Measurements from ENCODE around the gene COL18A1.
A peak's percentile ranks its signal among the peaks of the same experiment; 100 is the strongest.
"Not testable (repeated sequence)": the region's sequence is repeated elsewhere in the genome, so short reads cannot be mapped to it uniquely, and the experiment has no call there.

Gene COL18A1

DNA sequence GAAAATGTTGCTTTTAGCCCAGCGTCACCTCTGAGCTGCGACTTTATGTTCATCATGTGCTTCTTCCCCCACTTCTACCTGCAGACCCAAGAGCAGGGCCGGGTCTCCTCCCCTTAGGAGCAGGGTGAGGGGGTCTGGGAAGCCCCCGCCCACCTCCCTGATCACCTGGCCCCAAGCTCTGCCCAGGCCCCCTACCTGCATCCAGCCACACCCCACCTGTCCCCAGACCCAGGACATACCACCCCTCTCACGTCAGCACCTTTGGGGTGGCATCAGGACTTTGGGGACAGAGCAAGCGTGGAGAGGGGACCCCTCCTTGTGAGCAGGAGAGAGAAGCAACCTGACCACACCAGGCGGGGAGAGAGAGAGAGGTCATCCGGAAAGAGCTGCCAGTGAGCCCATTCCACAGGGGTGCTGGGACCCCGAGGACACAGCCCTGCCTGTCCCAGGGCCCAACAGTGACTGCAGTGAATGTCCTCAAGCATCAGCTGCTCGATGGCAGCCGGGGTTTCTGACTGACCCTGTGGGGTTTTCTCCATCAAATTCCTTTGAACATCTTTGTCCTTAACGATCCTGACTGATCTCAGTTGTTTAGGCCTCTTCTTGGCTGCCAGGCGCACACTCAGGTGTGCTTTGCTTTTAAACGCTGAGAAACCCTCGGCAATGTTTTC lies 42.8 kb upstream of the COL18A1 start:
- Histone ChIP-seq H3K36me3 (ENCODE audit: insufficient read depth, low read length) (no peaks in the 10 kb centered on the region), H3K9ac (ENCODE audit: low read depth, low read length) (no peak overlapping the region), H3K9me3 (ENCODE audit: insufficient read depth, low read depth, low read length) (no peaks in the 10 kb centered on the region), H3K4me1 (ENCODE audit: insufficient read depth, low read length) (peaks cover 20% of the 10 kb centered on the region), H3K27me3 (ENCODE audit: insufficient read depth, low read length) (no peaks in the 10 kb centered on the region), H3K27ac (ENCODE audit: low read depth, low read length) (no peak overlapping the region), H3K4me3 (ENCODE audit: low read length) (no peak overlapping the region)
- 83% methylated on average over 14 of the region's 15 CpGs for WGBS

DNA sequence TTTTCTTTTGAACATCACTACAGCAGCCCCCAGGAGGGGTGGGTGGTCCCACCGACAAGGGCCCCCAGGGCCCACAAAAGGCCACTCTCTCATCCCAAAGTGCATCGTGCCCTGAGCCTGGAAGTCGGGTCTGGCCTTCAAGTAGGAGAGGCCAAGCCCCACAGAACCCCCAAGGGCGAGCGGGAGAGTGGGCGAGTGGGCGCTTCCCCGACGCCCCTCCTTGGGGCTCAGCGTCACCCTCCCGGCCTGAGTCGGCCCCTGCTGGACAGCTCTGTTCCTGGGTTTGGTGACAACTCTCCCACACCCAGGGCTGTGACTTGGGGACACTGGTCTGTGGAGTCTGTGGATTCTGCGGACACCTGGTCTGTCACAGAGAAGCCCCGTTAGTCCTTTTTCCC lies 42.2 kb upstream of the COL18A1 start:
- Histone ChIP-seq H3K9me3 (ENCODE audit: insufficient read depth, low read depth, low read length) (no peaks in the 10 kb centered on the region), H3K36me3 (ENCODE audit: insufficient read depth, low read length) (no peaks in the 10 kb centered on the region), H3K4me3 (ENCODE audit: low read length) (no peak overlapping the region), H3K4me1 (ENCODE audit: insufficient read depth, low read length) (peaks cover 20% of the 10 kb centered on the region), H3K27me3 (ENCODE audit: insufficient read depth, low read length) (no peaks in the 10 kb centered on the region), H3K27ac (ENCODE audit: low read depth, low read length) (no peak overlapping the region), H3K9ac (ENCODE audit: low read depth, low read length) (no peak overlapping the region)
- 91% methylated on average over 14 of the region's 14 CpGs for WGBS

DNA sequence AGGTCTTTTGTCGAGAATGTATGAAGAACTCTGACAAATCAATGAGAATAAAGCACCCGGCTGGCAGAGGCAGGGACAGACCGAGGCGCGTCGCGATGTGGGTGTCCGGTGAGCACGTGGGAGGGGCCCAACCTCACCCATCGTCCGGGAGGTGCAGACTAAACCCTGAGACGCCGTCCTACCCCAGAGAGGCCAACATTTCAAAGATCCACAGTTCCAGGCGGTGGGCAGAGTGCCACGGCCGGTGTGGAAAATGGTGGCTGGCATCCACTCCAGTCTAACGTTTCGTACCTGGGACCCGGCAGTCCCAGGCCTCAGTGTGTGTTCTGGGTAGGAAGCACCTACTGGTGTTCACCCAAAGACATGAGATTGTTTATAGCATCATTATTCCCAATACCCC lies 41.7 kb upstream of the COL18A1 start:
- not testable (repeated sequence) for H3K36me3 ChIP-seq (ENCODE audit: insufficient read depth, low read length); H3K27ac ChIP-seq (ENCODE audit: low read depth, low read length); H3K4me3 ChIP-seq (ENCODE audit: low read length); H3K27me3 ChIP-seq (ENCODE audit: insufficient read depth, low read length); H3K9ac ChIP-seq (ENCODE audit: low read depth, low read length); H3K9me3 ChIP-seq (ENCODE audit: insufficient read depth, low read depth, low read length)
- H3K4me1 ChIP-seq (ENCODE audit: insufficient read depth, low read length), result peaks cover 20% of the 10 kb centered on the region
- 96% methylated on average over 19 of the region's 19 CpGs for WGBS

DNA sequence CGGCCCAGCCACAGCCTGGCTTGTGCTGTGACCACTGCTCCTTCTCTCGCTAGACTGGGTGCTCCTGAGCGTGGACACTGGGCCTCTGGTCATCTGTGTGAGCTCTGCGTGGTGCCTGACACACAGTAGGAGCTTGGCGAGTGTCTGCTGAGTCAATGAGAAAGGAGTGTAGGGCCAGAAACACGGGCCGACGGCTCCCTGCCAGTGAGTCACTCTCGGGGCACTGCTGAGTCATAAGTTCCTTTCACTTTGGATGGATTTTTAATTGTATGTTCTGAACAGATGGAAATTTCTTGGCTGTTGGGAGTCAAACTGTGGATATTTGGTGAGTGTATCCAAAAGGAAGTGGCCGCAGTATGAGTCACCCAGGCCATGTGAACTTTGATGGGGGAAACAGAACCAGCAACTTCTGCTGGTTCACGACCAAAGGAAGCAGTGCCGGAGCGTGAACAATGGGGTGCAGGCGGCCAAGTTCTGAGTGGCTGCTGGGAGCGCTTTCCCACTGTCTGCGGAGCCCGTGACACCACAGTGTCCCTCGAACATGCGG lies 41.0 kb upstream of the COL18A1 start:
- no peaks in the 10 kb centered on the region for H3K36me3 ChIP-seq (ENCODE audit: insufficient read depth, low read length)
- 72% methylated on average over 19 of the region's 19 CpGs for WGBS
- H3K9me3 ChIP-seq (ENCODE audit: insufficient read depth, low read depth, low read length), result no peaks in the 10 kb centered on the region
- H3K9ac ChIP-seq (ENCODE audit: low read depth, low read length), result peak overlapping the region; percentile 20; the same call in 1 of the 2 replicates
- peaks cover 20% of the 10 kb centered on the region for H3K4me1 ChIP-seq (ENCODE audit: insufficient read depth, low read length)
- peak overlapping the region; percentile 59 for H3K27ac ChIP-seq (ENCODE audit: low read depth, low read length)
- no peaks in the 10 kb centered on the region for H3K27me3 ChIP-seq (ENCODE audit: insufficient read depth, low read length)
- no peak overlapping the region for H3K4me3 ChIP-seq (ENCODE audit: low read length)

DNA sequence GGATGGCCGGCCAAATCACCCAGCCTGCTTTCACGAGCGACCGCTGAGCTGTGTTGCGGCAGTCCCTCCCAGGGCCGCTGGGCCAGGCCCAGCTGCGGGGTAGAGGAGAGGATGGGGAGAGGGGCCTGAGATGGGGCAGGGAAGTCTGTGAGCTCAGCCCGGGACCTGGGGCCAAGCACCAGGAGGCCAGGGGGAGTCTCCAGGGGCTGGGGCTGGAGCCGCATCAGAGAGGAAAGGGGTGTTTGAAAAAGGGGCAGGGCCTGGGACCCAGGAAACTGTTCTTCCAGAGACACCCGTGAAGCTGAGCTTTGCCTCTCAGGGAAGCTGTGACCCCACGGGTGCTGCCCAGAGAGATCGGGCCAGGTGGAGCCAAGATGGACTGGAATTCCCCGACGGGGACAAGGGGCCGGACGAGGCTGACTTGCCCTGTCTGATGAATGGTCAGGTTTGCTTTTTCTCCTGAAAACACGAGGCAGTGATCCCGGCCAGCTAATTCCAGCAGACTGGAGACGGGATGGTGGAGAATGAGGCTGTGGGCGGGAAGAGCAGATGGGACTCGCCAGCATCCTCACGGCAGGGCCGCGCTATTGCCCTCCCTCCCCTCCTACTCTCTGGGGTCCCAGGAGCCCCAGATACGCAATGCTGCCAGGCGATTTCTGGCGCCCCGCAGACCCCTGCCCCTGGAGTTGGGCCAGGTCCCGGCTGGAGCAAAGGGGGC lies 40.3 kb upstream of the COL18A1 start:
- H3K9ac ChIP-seq (ENCODE audit: low read depth, low read length), result peak overlapping the region; percentile 20; the same call in 1 of the 2 replicates
- WGBS, result 80% methylated on average over 29 of the region's 29 CpGs
- H3K27me3 ChIP-seq (ENCODE audit: insufficient read depth, low read length), result no peaks in the 10 kb centered on the region
- H3K4me3 ChIP-seq (ENCODE audit: low read length), result no peak overlapping the region
- peaks cover 20% of the 10 kb centered on the region for H3K4me1 ChIP-seq (ENCODE audit: insufficient read depth, low read length)
- H3K36me3 ChIP-seq (ENCODE audit: insufficient read depth, low read length), result no peaks in the 10 kb centered on the region
- H3K27ac ChIP-seq (ENCODE audit: low read depth, low read length), result peak overlapping the region; percentile 59
- no peaks in the 10 kb centered on the region for H3K9me3 ChIP-seq (ENCODE audit: insufficient read depth, low read depth, low read length)

DNA sequence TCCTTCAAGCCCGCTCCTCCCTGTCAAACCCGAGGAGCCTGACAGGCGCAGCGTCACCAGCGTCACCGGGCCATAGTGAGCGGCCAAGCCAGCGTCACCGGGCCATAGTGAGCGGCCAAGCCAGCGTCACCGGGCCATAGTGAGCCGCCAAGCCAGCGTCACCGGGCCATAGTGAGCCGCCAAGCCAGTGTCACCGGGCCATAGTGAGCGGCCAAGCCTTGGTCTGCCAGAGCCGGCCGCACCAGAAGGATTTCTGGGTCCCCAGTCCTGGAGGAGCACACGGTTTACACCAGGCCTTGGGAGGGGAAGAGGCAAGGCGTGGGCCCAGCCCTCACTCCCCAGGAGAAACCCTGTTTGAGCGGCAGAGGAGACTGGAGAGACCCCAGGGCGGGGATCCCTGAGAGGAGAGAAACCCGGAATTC lies 39.8 kb upstream of the COL18A1 start:
- no peak overlapping the region for H3K4me3 ChIP-seq (ENCODE audit: low read length)
- peaks cover 20% of the 10 kb centered on the region for H3K4me1 ChIP-seq (ENCODE audit: insufficient read depth, low read length)
- 86% methylated on average over 25 of the region's 25 CpGs for WGBS
- H3K9me3 ChIP-seq (ENCODE audit: insufficient read depth, low read depth, low read length), result no peaks in the 10 kb centered on the region
- H3K27me3 ChIP-seq (ENCODE audit: insufficient read depth, low read length), result no peaks in the 10 kb centered on the region
- H3K9ac ChIP-seq (ENCODE audit: low read depth, low read length), result no peak overlapping the region
- peak overlapping the region; percentile 63 for H3K27ac ChIP-seq (ENCODE audit: low read depth, low read length)
- H3K36me3 ChIP-seq (ENCODE audit: insufficient read depth, low read length), result no peaks in the 10 kb centered on the region

DNA sequence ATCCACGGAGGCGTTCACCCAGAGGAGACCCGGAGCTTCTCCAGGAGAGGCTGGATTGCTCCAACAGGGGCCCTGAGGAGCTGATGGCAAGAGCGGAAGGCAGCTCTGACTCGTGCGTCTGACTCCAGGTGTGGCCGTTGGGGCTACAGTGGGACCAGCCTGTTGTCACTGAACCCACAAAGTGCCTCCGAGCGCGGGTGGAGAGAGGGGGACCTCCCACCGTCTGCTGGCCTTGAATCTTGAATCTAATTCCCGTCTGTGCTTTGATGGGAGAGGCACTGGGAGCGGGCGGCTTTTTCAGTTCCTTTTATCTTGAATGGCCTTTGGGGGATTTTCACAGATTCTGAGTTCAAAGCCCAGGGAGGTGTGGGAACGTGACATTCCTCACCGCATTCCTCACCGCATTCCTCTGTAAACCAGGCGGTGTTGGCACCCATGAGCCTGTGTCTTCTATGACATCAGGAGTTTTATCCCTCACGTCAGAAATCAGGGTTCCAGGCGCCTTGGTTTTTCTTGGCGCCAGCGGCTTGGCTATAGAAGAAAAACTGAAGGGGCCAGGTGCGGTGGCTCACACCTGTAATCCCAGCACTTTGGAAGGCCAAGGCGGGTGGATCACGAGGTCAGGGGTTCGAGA lies 39.2 kb upstream of the COL18A1 start:
- Histone ChIP-seq H3K4me3 (ENCODE audit: low read length) (no peak overlapping the region), H3K27me3 (ENCODE audit: insufficient read depth, low read length) (no peaks in the 10 kb centered on the region), H3K27ac (ENCODE audit: low read depth, low read length) (peak overlapping the region; percentile 63), H3K36me3 (ENCODE audit: insufficient read depth, low read length) (no peaks in the 10 kb centered on the region), H3K9ac (ENCODE audit: low read depth, low read length) (no peak overlapping the region), H3K9me3 (ENCODE audit: insufficient read depth, low read depth, low read length) (no peaks in the 10 kb centered on the region), H3K4me1 (ENCODE audit: insufficient read depth, low read length) (peaks cover 20% of the 10 kb centered on the region)
- WGBS, result 52% methylated on average over 26 of the region's 26 CpGs

DNA sequence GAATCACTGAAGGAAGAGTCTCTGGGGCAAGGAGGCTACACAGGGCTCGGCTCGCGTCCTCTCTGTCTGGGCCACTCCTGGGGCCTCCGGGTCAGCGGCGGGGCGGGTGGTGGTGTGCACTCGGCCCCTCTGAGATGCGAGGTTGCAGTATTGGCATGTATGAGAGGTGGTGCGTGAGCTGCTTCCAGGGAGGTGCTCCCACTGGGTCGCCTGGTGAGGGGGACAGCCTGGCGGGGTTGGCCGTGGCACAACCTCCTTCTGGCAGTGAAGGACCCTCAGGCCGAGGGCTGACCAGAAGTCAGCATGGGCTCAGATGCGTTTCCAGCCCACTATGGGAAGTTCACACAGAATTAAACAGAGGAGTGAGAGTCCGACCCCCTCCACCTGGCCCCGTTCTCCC lies 38.5 kb upstream of the COL18A1 start:
- 92% methylated on average over 17 of the region's 17 CpGs for WGBS
- H3K4me3 ChIP-seq (ENCODE audit: low read length), result no peak overlapping the region
- no peaks in the 10 kb centered on the region for H3K9me3 ChIP-seq (ENCODE audit: insufficient read depth, low read depth, low read length)
- peaks cover 17% of the 10 kb centered on the region for H3K4me1 ChIP-seq (ENCODE audit: insufficient read depth, low read length)
- H3K27ac ChIP-seq (ENCODE audit: low read depth, low read length), result peak overlapping the region; percentile 6; the same call in 1 of the 2 replicates
- no peak overlapping the region for H3K9ac ChIP-seq (ENCODE audit: low read depth, low read length)
- H3K27me3 ChIP-seq (ENCODE audit: insufficient read depth, low read length), result no peaks in the 10 kb centered on the region
- H3K36me3 ChIP-seq (ENCODE audit: insufficient read depth, low read length), result no peaks in the 10 kb centered on the region

DNA sequence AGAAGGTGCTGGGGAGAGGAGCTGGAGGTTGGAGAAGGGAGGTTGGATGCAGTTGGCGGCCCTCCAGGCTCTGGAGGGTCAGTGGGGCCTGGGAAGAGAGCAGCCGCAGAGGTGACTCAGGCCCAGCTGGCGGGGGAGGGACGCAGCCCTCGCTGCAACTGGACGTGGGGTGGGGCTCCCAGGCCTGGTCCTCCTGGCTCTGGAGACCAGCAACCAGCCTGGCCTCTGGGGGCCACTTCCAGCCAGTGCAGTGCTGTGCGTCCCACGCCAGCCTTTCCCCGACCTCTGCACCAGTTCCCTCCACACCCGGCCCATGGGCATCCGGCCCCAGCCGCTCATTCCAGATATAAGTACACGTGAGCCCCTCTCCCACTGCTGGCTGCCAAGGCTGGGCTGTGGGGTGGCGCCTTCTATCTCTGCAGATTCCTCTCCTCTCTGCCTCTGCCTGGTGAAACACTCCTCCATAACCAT lies 38.0 kb upstream of the COL18A1 start:
- Histone ChIP-seq H3K27me3 (ENCODE audit: insufficient read depth, low read length) (no peaks in the 10 kb centered on the region), H3K27ac (ENCODE audit: low read depth, low read length) (no peak overlapping the region), H3K9me3 (ENCODE audit: insufficient read depth, low read depth, low read length) (no peaks in the 10 kb centered on the region), H3K9ac (ENCODE audit: low read depth, low read length) (no peak overlapping the region), H3K36me3 (ENCODE audit: insufficient read depth, low read length) (no peaks in the 10 kb centered on the region), H3K4me1 (ENCODE audit: insufficient read depth, low read length) (peaks cover 12% of the 10 kb centered on the region), H3K4me3 (ENCODE audit: low read length) (no peak overlapping the region)
- WGBS, result 82% methylated on average over 14 of the region's 14 CpGs

DNA sequence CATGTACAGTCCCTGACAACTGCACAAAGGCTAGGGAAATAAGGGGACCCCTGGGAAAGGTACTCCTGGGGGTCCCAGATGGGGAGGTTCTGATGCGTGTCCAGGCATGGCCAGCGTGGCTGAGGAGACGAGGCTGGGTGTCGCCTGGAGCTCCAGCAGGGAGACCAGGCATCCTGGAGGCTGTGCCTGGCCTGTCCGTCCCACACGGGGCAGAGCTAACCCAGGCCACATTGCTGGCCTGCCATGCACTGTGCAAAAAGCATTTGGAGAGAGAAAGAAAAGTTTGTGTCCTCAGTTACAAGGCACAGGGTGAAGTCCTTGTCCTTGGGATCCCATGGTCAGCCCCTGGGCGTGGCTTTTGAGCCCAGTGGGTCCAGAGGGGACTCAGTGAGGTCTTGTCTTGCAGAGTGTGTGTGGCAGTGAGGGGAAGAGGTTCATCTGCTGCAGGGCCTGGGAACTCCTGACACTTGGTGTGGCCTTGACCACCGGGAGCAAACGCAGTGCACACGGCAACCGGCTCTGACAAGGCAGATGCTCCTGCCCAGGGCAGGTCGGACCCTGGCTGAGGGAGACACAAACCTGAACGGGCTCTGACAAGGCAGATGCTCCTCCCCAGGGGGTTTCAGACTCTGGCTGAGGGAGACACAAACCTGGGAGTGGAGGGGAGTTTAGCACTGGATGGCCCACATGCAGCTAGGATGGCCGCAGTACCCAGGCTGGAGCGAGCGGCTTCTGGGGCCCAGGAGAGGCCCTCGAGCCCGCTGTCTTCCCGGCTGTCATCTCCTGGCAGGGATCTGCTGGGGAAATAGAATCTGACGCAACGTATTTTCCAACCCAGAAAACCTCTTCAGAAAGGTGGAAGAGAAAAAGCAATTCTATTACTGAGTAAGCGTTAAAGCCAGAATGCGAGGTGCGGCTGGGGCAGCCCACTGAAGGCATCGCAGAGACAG lies 37.3 kb upstream of the COL18A1 start:
- no peak overlapping the region; the same call in 1 of the 2 replicates for H3K27ac ChIP-seq (ENCODE audit: low read depth, low read length)
- no peaks in the 10 kb centered on the region for H3K27me3 ChIP-seq (ENCODE audit: insufficient read depth, low read length)
- H3K36me3 ChIP-seq (ENCODE audit: insufficient read depth, low read length), result no peaks in the 10 kb centered on the region
- H3K9me3 ChIP-seq (ENCODE audit: insufficient read depth, low read depth, low read length), result no peaks in the 10 kb centered on the region
- 86% methylated on average over 25 of the region's 25 CpGs for WGBS
- no peak overlapping the region for H3K4me3 ChIP-seq (ENCODE audit: low read length)
- H3K4me1 ChIP-seq (ENCODE audit: insufficient read depth, low read length), result peaks cover 11% of the 10 kb centered on the region
- H3K9ac ChIP-seq (ENCODE audit: low read depth, low read length), result no peak overlapping the region
